WTC11 (cell line): ENCODE data around the gene PAPPA2.

Experiments used
- MXD4 ChIP-seq: fragments of 250-450 bp; sonication (Bioruptor Pico); IDR thresholded peaks from 2 replicates; pipeline ENCODE4 v1.8.0; 2021; ENCODE audit warnings: mild to moderate bottlenecking, moderate library complexity, borderline replicate concordance
- TEAD4 ChIP-seq: sonication (generic); formaldehyde crosslinking; IDR thresholded peaks from 2 replicates; pipeline ENCODE4 v1.8.0; 2022; ENCODE audit warnings: mild to moderate bottlenecking, missing genetic modification reagents
- TF ChIP-seq, protein P1 (sequence below): fragments of 200-600 bp; IDR thresholded peaks from 2 replicates; pipeline ENCODE4 v1.8.0; 2022; ENCODE audit warnings: antibody characterized with exemption
- TF ChIP-seq, protein P2 (sequence below): sonication (generic); formaldehyde crosslinking; IDR thresholded peaks from 2 replicates; pipeline ENCODE4 v1.8.1; 2023; ENCODE audit warnings: mild to moderate bottlenecking, missing genetic modification reagents
- TF ChIP-seq, protein P3 (sequence below): sonication (generic); formaldehyde crosslinking; IDR thresholded peaks from 2 replicates; pipeline ENCODE4 v1.8.0; 2022; ENCODE audit warnings: mild to moderate bottlenecking, missing genetic modification reagents

DNA sequence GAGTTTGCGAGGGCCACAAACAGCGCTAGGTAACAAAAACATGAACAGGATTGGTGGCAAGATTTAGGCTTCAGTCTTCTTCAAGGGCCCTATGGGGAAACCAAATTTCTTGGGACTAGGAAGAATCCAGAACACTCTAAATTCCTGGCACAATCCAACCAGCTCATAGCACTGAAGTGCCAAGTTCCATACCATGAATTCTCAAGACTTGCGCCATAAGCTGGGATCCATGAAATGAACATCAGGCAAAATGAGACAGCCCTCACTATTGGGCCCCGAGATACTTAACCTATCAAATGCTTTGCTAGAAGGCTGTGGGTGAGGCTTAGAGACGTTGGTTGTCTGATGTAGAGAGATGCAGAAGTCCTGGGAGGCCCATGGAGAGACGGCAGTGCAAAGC is 322.1 kb downstream of the PAPPA2 start:
- TF ChIP-seq TEAD4 (no peak), MXD4 (CRISPR knock-in tag) (no peak)
- TF ChIP-seq, protein P1, sequence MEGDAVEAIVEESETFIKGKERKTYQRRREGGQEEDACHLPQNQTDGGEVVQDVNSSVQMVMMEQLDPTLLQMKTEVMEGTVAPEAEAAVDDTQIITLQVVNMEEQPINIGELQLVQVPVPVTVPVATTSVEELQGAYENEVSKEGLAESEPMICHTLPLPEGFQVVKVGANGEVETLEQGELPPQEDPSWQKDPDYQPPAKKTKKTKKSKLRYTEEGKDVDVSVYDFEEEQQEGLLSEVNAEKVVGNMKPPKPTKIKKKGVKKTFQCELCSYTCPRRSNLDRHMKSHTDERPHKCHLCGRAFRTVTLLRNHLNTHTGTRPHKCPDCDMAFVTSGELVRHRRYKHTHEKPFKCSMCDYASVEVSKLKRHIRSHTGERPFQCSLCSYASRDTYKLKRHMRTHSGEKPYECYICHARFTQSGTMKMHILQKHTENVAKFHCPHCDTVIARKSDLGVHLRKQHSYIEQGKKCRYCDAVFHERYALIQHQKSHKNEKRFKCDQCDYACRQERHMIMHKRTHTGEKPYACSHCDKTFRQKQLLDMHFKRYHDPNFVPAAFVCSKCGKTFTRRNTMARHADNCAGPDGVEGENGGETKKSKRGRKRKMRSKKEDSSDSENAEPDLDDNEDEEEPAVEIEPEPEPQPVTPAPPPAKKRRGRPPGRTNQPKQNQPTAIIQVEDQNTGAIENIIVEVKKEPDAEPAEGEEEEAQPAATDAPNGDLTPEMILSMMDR: no peak
- TF ChIP-seq, protein P2, sequence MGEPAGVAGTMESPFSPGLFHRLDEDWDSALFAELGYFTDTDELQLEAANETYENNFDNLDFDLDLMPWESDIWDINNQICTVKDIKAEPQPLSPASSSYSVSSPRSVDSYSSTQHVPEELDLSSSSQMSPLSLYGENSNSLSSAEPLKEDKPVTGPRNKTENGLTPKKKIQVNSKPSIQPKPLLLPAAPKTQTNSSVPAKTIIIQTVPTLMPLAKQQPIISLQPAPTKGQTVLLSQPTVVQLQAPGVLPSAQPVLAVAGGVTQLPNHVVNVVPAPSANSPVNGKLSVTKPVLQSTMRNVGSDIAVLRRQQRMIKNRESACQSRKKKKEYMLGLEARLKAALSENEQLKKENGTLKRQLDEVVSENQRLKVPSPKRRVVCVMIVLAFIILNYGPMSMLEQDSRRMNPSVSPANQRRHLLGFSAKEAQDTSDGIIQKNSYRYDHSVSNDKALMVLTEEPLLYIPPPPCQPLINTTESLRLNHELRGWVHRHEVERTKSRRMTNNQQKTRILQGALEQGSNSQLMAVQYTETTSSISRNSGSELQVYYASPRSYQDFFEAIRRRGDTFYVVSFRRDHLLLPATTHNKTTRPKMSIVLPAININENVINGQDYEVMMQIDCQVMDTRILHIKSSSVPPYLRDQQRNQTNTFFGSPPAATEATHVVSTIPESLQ (CRISPR knock-in tag): no peak
- TF ChIP-seq, protein P3, sequence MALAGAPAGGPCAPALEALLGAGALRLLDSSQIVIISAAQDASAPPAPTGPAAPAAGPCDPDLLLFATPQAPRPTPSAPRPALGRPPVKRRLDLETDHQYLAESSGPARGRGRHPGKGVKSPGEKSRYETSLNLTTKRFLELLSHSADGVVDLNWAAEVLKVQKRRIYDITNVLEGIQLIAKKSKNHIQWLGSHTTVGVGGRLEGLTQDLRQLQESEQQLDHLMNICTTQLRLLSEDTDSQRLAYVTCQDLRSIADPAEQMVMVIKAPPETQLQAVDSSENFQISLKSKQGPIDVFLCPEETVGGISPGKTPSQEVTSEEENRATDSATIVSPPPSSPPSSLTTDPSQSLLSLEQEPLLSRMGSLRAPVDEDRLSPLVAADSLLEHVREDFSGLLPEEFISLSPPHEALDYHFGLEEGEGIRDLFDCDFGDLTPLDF (CRISPR knock-in tag): no peak
